Smooth muscle cell (in vitro differentiated cells): Measurements from ENCODE around the gene WDR5B. TPM values are rescaled to one million over a fixed set of nuclear protein-coding genes. Genes with fewer than 3 reads are reported as not detected.

Experiments used
- DNase-seq: peaks from one replicate; lab custom pipeline; 2025; ENCODE audit not compliant: unreplicated experiment; lab: John Stamatoyannopoulos, UW
- H2AFZ ChIP-seq: fragments of 200-600 bp; sonication (generic); 2 replicates; pipeline ENCODE4 v1.6.0; 2016; ENCODE audit warnings: antibody characterized with exemption, low read depth, mild to moderate bottlenecking
- H3F3A ChIP-seq: fragments of 200-600 bp; sonication (generic); 2 replicates; pipeline ENCODE4 v1.6.0; 2017; ENCODE audit warnings: antibody characterized with exemption, low read depth
- H3K27ac ChIP-seq: fragments of 200-600 bp; sonication (generic); 2 replicates; pipeline ENCODE4 v1.5.1; 2016; ENCODE audit warnings: low read depth, mild to moderate bottlenecking
- H3K27me3 ChIP-seq: fragments of 200-600 bp; sonication (generic); 2 replicates; pipeline ENCODE4 v1.6.1; 2016; ENCODE audit warnings: low read depth, mild to moderate bottlenecking
- H3K36me3 ChIP-seq: fragments of 200-600 bp; sonication (generic); 2 replicates; pipeline ENCODE4 v1.5.1; 2016; ENCODE audit warnings: low read depth
- H3K4me1 ChIP-seq: fragments of 200-600 bp; sonication (generic); 2 replicates; pipeline ENCODE4 v1.5.1; 2016; ENCODE audit warnings: low read depth
- H3K4me2 ChIP-seq: fragments of 200-600 bp; sonication (generic); 2 replicates; pipeline ENCODE4 v1.6.0; 2016; ENCODE audit warnings: mild to moderate bottlenecking
- H3K4me3 ChIP-seq: fragments of 200-600 bp; sonication (generic); 2 replicates; pipeline ENCODE4 v1.5.1; 2016; ENCODE audit warnings: mild to moderate bottlenecking
- H3K79me2 ChIP-seq: fragments of 200-600 bp; sonication (generic); 2 replicates; pipeline ENCODE4 v1.6.0; 2016; ENCODE audit warnings: low read depth, mild to moderate bottlenecking
- H3K9ac ChIP-seq: fragments of 200-600 bp; sonication (generic); 2 replicates; pipeline ENCODE4 v1.6.0; 2016; ENCODE audit warnings: low read depth
- H3K9me3 ChIP-seq: fragments of 200-600 bp; sonication (generic); replicated peaks from 2 replicates; pipeline ENCODE4 v1.5.1; 2016; ENCODE audit warnings: low read depth
- H4K20me1 ChIP-seq: fragments of 200-600 bp; sonication (generic); 2 replicates; pipeline ENCODE4 v1.6.0; 2016; ENCODE audit warnings: low read depth
- CTCF ChIP-seq: fragments of 200-600 bp; sonication (generic); IDR thresholded peaks from 2 replicates; pipeline ENCODE4 v1.5.1; 2017; ENCODE audit warnings: borderline replicate concordance, mild to moderate bottlenecking, antibody characterized with exemption; ENCODE audit not compliant: insufficient read depth, poor library complexity, severe bottlenecking
- WGBS: methylation state at CpG from one replicate; pipeline ENCODE4 v1.1.7; 2016; ENCODE audit warnings: low lambda C conversion rate; 5-methylcytosine and 5-hydroxymethylcytosine counted together
- polyA plus RNA-seq: library from polyadenylated mRNA; unstranded; fragments of >200 nt; fragmentation: Nextera tagmentation; extraction: Ambion mirVana; gene quantifications from 2 replicates; pipeline ENCODE4 v1.2.1, GENCODE V29; 2016
- total RNA-seq: library from RNA; depleted of rRNA; stranded (reverse); fragments of >200 nt; gene quantifications from 2 replicates; pipeline ENCODE4 v1.2.3, GENCODE V29; 2014

The WDR5B gene
- total and polyA plus RNA-seq, 2 experiments from 2014 or later: 1.6 to 5.2 TPM

GRCh38 chr3:122461806-122462205 is 45.9 kb upstream of the WDR5B start:
- Histone ChIP-seq H2AFZ (no peak overlapping the region), H3K27ac (no peak overlapping the region), H3K4me2 (no peak overlapping the region), H3K4me1 (no peaks in the 10 kb centered on the region), H3K36me3 (peaks cover 30% of the 10 kb centered on the region), H3K4me3 (no peak overlapping the region), H3K79me2 (peaks cover 25% of the 10 kb centered on the region), H4K20me1 (peaks cover 55% of the 10 kb centered on the region), H3K9me3 (no peaks in the 10 kb centered on the region), H3F3A (no peaks in the 10 kb centered on the region), H3K27me3 (no peaks in the 10 kb centered on the region), H3K9ac (no peak overlapping the region)
- TF ChIP-seq CTCF: no peak
- WGBS: 98% methylated on average over 3 of the region's 3 CpGs
- DNase-seq: no peak

- H3K36me3 ChIP-seq: peaks cover 21% of the 10 kb centered on the region
- no peak overlapping the region for H3K9ac ChIP-seq
- H2AFZ ChIP-seq: no peak overlapping the region
- peak; percentile 47 for TF ChIP-seq CTCF
- peaks cover 35% of the 10 kb centered on the region for H4K20me1 ChIP-seq
- no peaks in the 10 kb centered on the region for H3K9me3 ChIP-seq
- no peak overlapping the region for H3K27ac ChIP-seq
- no peak for DNase-seq
- peaks cover 7% of the 10 kb centered on the region for H3K79me2 ChIP-seq
- WGBS: 83% methylated on average over 4 of the region's 4 CpGs
- H3F3A ChIP-seq: no peaks in the 10 kb centered on the region
- no peaks in the 10 kb centered on the region for H3K4me1 ChIP-seq
- no peak overlapping the region for H3K4me2 ChIP-seq
- no peak overlapping the region for H3K4me3 ChIP-seq
- no peaks in the 10 kb centered on the region for H3K27me3 ChIP-seq
These were observed 43.1 kb upstream of the WDR5B start for GRCh38 chr3:122458992-122459391.

GRCh38 chr3:122457706-122458105 is 41.8 kb upstream of the WDR5B start:
- Histone ChIP-seq H3K4me1 (no peaks in the 10 kb centered on the region), H3K27ac (no peak overlapping the region), H3K36me3 (peaks cover 21% of the 10 kb centered on the region), H3K4me2 (no peak overlapping the region), H3K27me3 (no peaks in the 10 kb centered on the region), H3F3A (no peaks in the 10 kb centered on the region), H3K9ac (no peak overlapping the region), H4K20me1 (peaks cover 31% of the 10 kb centered on the region), H3K79me2 (peaks cover 10% of the 10 kb centered on the region), H3K9me3 (no peaks in the 10 kb centered on the region), H3K4me3 (no peak overlapping the region), H2AFZ (no peak overlapping the region)
- no peak for DNase-seq
- WGBS: 99% methylated on average over 2 of the region's 2 CpGs
- no peak for TF ChIP-seq CTCF

GRCh38 chr3:122456074-122456473 is 40.2 kb upstream of the WDR5B start:
- Histone ChIP-seq H3K4me2 (no peak overlapping the region), H3K9me3 (no peaks in the 10 kb centered on the region), H3K4me3 (no peak overlapping the region), H3K4me1 (no peaks in the 10 kb centered on the region), H3K36me3 (peaks cover 17% of the 10 kb centered on the region), H3K27me3 (no peaks in the 10 kb centered on the region), H4K20me1 (peaks cover 16% of the 10 kb centered on the region), H2AFZ (no peak overlapping the region), H3F3A (no peaks in the 10 kb centered on the region), H3K27ac (no peak overlapping the region), H3K79me2 (peaks cover 7% of the 10 kb centered on the region), H3K9ac (no peak overlapping the region)
- no peak for TF ChIP-seq CTCF
- no peak for DNase-seq
